GM13976 (cell line): Measurements from ENCODE around the gene TMEM181.
"Not testable (repeated sequence)": the region's sequence is repeated elsewhere in the genome, so short reads cannot be mapped to it uniquely, and the experiment has no call there.

Experiments used
- DNase-seq: peaks from one replicate; pipeline ENCODE4 v3.0.0; 2012; ENCODE audit warnings: low spot score
- CTCF ChIP-seq: IDR thresholded peaks from 2 replicates; pipeline ENCODE4 v1.5.1; 2012; ENCODE audit warnings: borderline replicate concordance, mild to moderate bottlenecking; ENCODE audit not compliant: insufficient read depth; ENCODE audit errors: extremely low read depth, missing control alignments, control extremely low read depth
- in situ Hi-C: fragments of 300-500 bp; cut with MboI; formaldehyde crosslinking; loops from one replicate; pipeline ENCODE4 v1.12.0; 2022; ENCODE audit warnings: low sequenced_read_pairs, mixed read lengths, inconsistent platforms; ENCODE audit not compliant: unreplicated experiment

The TMEM181 gene

GRCh38 chr6:158604048-158604406 is 44.1 kb downstream of the TMEM181 start:
- DNase-seq: no peak
- in situ Hi-C loops: loop anchor here (10.0 kb wide), 1 partner anchor 379 kb away; no protein-coding TSS in a partner anchor
- no peak for TF ChIP-seq CTCF

- peak; percentile 78 for DNase-seq
- peak; percentile 65 for TF ChIP-seq CTCF
- in situ Hi-C loops: loop anchor here (10.0 kb wide), 1 partner anchor 381 kb away; no protein-coding TSS in a partner anchor
These were observed 45.5 kb downstream of the TMEM181 start for GRCh38 chr6:158605266-158605878.

DNA sequence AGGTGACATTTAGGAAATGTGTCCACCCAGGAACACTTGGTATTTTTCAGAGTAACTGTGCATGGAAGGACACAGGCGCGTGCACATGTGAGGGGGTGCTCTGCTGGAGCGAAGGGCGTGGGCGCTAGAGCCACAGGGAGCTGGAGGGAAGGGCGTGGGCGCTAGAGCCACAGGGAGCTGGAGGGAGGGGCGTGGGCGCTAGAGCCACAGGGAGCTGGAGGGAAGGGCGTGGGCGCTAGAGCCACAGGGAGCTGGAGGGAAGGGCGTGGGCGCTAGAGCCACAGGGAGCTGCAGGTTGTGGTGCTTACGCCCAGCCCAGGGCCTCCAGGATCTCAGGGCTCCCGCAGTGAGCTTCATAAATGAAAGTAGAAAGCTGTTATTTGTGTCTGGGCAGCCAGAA is 46.1 kb downstream of the TMEM181 start:
- not testable (repeated sequence) for DNase-seq
- in situ Hi-C loops: loop anchor here (10.0 kb wide), 1 partner anchor 381 kb away; no protein-coding TSS in a partner anchor

DNA sequence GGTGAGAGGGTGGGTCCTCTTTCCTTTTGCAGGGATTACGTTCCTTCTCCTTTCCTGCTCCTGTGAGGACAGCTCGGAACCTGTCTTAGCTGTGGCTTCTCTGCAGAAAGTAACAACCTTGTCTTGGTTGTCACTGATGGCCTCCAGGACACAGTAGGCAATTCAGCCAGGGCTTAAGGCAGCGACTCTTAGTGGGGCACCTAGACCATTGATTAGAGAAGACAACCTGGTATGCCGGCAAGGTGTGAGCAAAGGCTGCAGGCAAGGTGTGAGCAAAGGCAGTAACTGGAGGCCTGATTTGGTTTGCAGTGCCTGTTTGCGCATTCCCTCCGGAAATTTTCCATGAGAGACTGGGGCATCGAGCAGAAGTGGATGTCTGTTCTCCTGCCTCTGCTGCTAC is 47.0 kb downstream of the TMEM181 start:
- no peak for DNase-seq
- TF ChIP-seq CTCF: no peak
- in situ Hi-C loops: loop anchor here (10.0 kb wide), 1 partner anchor 382 kb away; no protein-coding TSS in a partner anchor

- in situ Hi-C loops: loop anchor here (10.0 kb wide), 1 partner anchor 383 kb away; no protein-coding TSS in a partner anchor
- TF ChIP-seq CTCF: no peak
- DNase-seq: no peak
These were observed 47.7 kb downstream of the TMEM181 start for GRCh38 chr6:158607411-158608170.

DNA sequence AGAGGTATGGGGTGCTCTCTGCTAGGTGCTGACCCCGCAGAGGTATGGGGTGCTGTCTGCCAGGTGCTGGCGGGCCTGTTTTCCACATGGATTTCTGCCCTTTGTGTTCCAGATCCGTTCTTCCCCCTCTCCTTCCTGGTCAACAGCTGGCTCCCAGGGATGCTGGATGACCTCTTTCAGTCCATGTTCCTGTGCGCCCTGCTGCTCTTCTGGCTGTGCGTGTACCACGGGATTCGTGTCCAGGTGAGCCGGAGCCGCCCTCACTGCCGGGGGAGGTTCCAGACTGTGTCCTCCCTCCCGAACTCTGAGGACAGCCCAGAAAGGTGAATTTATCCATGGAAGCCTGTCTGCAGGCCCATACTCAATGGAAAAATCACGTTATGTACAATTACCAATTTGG is 48.3 kb downstream of the TMEM181 start:
- DNase-seq: no peak
- in situ Hi-C loops: loop anchor here (10.0 kb wide), 1 partner anchor 383 kb away; no protein-coding TSS in a partner anchor
- no peak for TF ChIP-seq CTCF

DNA sequence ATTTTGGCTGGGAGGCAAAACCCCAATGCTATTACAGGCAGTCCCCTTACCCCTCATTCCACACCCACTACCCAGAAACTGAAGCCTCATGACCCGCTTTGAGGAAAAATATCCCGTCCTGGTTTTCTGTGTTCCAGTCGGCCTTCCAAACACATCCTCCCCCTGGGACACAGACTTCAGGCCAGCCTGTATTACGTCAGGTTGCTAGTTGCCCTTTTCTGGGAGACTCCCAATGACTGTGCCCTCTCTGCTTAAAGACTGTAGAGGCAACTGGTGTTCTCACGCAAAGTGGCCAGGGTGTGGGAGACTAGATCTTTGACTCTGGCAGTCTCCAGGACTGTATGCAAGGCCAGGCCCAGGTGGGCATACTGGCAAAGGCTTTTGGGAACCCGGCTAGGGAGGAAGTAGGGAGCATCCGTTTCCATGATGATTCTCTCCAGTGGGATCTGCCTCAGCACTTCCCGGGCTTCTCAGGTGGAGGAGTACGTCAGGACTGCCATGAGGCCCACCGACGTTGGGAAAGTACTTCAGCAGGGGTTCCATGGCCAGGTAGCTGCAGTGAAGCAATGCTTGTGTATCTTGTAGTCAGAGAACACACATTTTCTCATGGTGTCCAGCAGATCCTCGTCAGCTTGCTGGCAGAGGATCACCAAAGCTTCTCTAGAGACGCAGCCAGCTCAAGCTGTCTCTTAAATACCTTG is 49.7 kb downstream of the TMEM181 start:
- TF ChIP-seq CTCF: no peak
- in situ Hi-C loops: loop anchor here (10.0 kb wide), 1 partner anchor 385 kb away; no protein-coding TSS in a partner anchor
- DNase-seq: no peak
